ENCODE data around the gene SOAT1. TPM values are rescaled to one million over a fixed set of nuclear protein-coding genes. Genes with fewer than 3 reads are reported as not detected.

The SOAT1 gene
- total and polyA plus RNA-seq, 2 of the 4 experiments (the other 2 are of a cell fraction), result 19.5 to 19.8 TPM

- intact Hi-C loops (cut with micrococcal nuclease) (loop anchor here (5.0 kb wide), 2 partner anchors 446 to 834 kb away; no protein-coding TSS in a partner anchor), dilution Hi-C loops (cut with HindIII; ENCODE audit: low sequenced_read_pairs, unreplicated experiment) (no loop called here), in situ Hi-C loops (cut with MboI; ENCODE audit: low sequenced_read_pairs) (loop anchor here (5.0 to 10.0 kb wide), 3 partner anchors 114 to 831 kb away; no protein-coding TSS in a partner anchor)
- Histone ChIP-seq H3K18ac (ENCODE audit: low read depth, low read length) (no peak overlapping the region; the same call in 1 of the 2 replicates), H2AK9ac (replicated peaks; ENCODE audit: low read depth, low read length, poor library complexity) (peak overlapping the region; percentile 82), H3K9me3 (ENCODE audit: control insufficient read depth, insufficient read depth, low read length) (no peaks in the 10 kb centered on the region), H3K27me3 (ENCODE audit: control insufficient read depth, insufficient read depth, low read length) (no peaks in the 10 kb centered on the region), H3K23ac (ENCODE audit: low read depth, low read length) (peak overlapping the region; percentile 55; the same call in 1 of the 2 replicates), H3K4me2 (ENCODE audit: low read depth, low read length) (peak overlapping the region; percentile 88), H3K36me3 (ENCODE audit: control insufficient read depth, insufficient read depth, low read length) (no peaks in the 10 kb centered on the region), H3K14ac (replicated peaks; ENCODE audit: low read depth, low read length) (peak overlapping the region; percentile 74), H3K4me1 (ENCODE audit: control insufficient read depth, insufficient read depth, low read length) (peaks cover 2% of the 10 kb centered on the region; the same call in 1 of the 2 replicates), H3K4me3 (ENCODE audit: insufficient read depth, low read depth, low read length) (peak overlapping the region; percentile 58), H3K4ac (ENCODE audit: low read depth, low read length) (peak overlapping the region; percentile 99; the same call in 1 of the 2 replicates), H3K27ac (ENCODE audit: insufficient read depth, low read length) (peak overlapping the region; percentile 91), H3K79me1 (ENCODE audit: low read depth in 1 of 2, low read length in 2 of 2) (no peaks in the 10 kb centered on the region), H4K8ac (ENCODE audit: low read depth in 2 of 2, low read length in 2 of 2) (peak overlapping the region; percentile 75 to 99), H3K9me1 (ENCODE audit: insufficient read depth, low read length) (no peaks in the 10 kb centered on the region), H2BK120ac (ENCODE audit: low read depth, low read length) (peak overlapping the region; percentile 29; the same call in 1 of the 2 replicates), H4K5ac (ENCODE audit: low read depth, low read length) (peak overlapping the region; percentile 62), H2BK15ac (ENCODE audit: low read depth, low read length) (no peak overlapping the region; the same call in 2 of the 3 replicates), H2BK20ac (ENCODE audit: low read depth, low read length) (no peak overlapping the region), H4K20me1 (ENCODE audit: insufficient read depth, low read length) (no peaks in the 10 kb centered on the region), H2AK5ac (ENCODE audit: low read depth, low read length) (no peak overlapping the region), H2AFZ (replicated peaks; ENCODE audit: low read length, poor library complexity) (peak overlapping the region; percentile 98), H3K56ac (ENCODE audit: extremely low read depth, insufficient read depth, low read length) (peak overlapping the region; percentile 100), H3K9ac (ENCODE audit: low read depth, low read length) (peak overlapping the region; percentile 94), H2BK5ac (ENCODE audit: low read depth, low read length, poor library complexity, severe bottlenecking) (peak overlapping the region; percentile 38), H4K91ac (ENCODE audit: insufficient read depth, low read depth, low read length) (peak overlapping the region; percentile 57; the same call in 1 of the 2 replicates)
- DNase-seq, result peak; percentile 8
- CTCF ChIA-PET, result interaction anchor here (0.6 to 1.0 kb wide), 2 partner anchors 72 to 412 kb away, joined by 3 read pairs; no protein-coding TSS in a partner anchor
- WGBS, 2 experiments (ENCODE audit: extremely low coverage in 2 of 2, insufficient read length in 1 of 2), result 0% methylated on average over 3 of the region's 28 CpGs; no CpG with 5 or more reads in 1 of the 2 experiments
- peak; percentile 9 for ATAC-seq (ENCODE audit: low read depth)
- BruUV-seq (replicated peaks), result no TSS peak
- POLR2A ChIA-PET (ENCODE audit: unreplicated experiment), result interaction anchor here (0.6 to 0.7 kb wide), 4 partner anchors 38 to 150 kb away, joined by 3 to 10 read pairs (median 4); no protein-coding TSS in a partner anchor
- TF ChIP-seq ELK1 (IDR thresholded peaks at IDR 0.05; ENCODE audit: borderline replicate concordance, low read depth, low read length), result no peak
- TF ChIP-seq RAD21 (IDR thresholded peaks at IDR 0.05; ENCODE audit: low read length), result no peak
- TF ChIP-seq MAZ (IDR thresholded peaks at IDR 0.05; ENCODE audit: borderline replicate concordance, low read depth, low read length), result no peak
- no peak for TF ChIP-seq SMC3 (IDR thresholded peaks at IDR 0.05; ENCODE audit: low read depth, low read length)
- TF ChIP-seq NFE2L2 (IDR thresholded peaks at IDR 0.05; ENCODE audit: low read depth, low read length), result no peak
- no peak; the same call in 1 of the 2 replicates for TF ChIP-seq POLR2A (IDR thresholded peaks at IDR 0.05; ENCODE audit: low read depth, low read length)
- TF ChIP-seq FOS (IDR thresholded peaks at IDR 0.05; ENCODE audit: low read depth, low read length), result no peak
- no peak for TF ChIP-seq MAFK (IDR thresholded peaks at IDR 0.05; ENCODE audit: low read depth, low read length)
- no peak for TF ChIP-seq RCOR1 (IDR thresholded peaks at IDR 0.05; ENCODE audit: insufficient replicate concordance, low read length)
- no peak for TF ChIP-seq RFX5 (IDR thresholded peaks at IDR 0.05; ENCODE audit: low read depth, low read length)
- no peak for TF ChIP-seq MXI1 (IDR thresholded peaks at IDR 0.05; ENCODE audit: borderline replicate concordance, low read depth, low read length)
- TF ChIP-seq USF2 (IDR thresholded peaks at IDR 0.05; ENCODE audit: low read depth, low read length), result no peak
- no peak for TF ChIP-seq CTCF (conservative IDR thresholded peaks at IDR 0.05; ENCODE audit: low read depth, low read length)
These were observed 72.7 kb downstream of the SOAT1 start for GRCh38 chr1:179366093-179366800.
